NCI-H1092 (cell line): ENCODE results near the gene DNAJC7.
"Not testable (repeated sequence)": the region's sequence is repeated elsewhere in the genome, so short reads cannot be mapped to it uniquely, and the experiment has no call there.

Experiments
- DNase-seq: peaks from one replicate; lab custom pipeline; 2025; lab: John Stamatoyannopoulos, UW

The DNAJC7 gene

GRCh38 chr17:42012363-42012762, 4.9 kb downstream of the DNAJC7 start:
- not testable (repeated sequence) for DNase-seq

- no peak for DNase-seq
Observed at GRCh38 chr17:42010898-42011516, 6.2 kb downstream of the DNAJC7 start.

DNA sequence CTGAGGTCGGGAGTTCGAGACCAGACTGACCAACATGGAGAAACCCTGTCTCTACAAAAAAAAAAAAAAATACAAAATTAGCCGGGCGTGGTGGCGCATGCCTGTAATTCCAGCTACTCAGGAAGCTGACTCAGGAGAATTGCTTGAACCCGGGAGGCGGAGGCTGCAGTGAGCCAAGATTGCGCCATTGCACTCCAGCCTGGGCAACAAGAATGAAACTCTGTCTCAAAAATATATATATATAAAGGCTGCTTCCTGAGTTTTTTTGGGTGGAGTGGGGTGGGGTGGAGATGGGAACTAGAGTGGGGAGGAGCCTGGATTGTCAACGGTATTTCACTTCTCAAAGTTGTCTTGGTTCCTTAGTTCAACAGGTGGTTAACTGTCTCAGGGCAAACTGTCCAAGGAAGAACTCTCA, 7.0 kb downstream of the DNAJC7 start:
- not testable (repeated sequence) for DNase-seq

DNA sequence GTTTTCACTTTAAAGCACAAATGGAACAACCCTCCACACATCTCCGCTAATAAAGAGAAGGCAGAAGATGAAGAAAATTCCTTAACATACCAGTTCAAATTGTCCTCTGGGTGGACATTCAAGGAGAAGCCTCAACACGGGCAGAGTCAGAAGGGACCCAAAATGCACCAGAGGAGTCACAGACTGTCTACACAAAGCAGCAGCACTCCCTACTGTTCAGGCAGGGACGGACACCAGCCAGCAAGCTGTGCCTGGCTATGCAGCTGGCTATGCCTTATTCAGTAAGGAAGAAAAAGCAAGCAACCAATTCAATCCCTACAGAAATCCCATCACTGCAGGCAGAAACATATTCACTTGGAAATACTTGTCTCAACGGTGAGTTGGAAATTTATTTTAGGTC, 8.1 kb downstream of the DNAJC7 start:
- DNase-seq = no peak

- DNase-seq = no peak
Observed at GRCh38 chr17:42005166-42005565, 12.1 kb downstream of the DNAJC7 start.

DNA sequence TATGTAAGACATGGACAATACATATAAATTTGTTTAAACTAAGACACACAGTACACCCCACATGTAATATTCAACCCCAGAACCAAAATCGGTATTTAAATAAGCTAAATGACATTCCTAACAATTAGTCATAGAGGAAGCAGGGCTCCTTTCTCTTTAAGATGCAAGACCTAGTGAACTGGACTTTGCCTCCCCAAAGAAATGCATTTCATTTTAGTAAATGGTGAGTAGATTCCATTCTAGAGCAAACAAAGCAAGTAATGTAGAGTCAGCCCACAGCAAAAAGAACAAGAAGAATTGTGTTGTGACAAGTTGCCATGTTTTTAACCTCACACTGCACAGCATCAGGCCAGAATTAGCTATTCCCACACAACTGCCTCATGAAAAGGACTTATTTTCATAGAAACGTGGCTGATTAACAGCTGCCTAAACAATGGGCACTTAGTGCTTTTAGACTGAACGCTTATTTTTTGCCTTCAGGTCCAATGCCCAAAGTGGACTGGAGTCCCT, 14.4 kb downstream of the DNAJC7 start:
- DNase-seq = no peak

DNA sequence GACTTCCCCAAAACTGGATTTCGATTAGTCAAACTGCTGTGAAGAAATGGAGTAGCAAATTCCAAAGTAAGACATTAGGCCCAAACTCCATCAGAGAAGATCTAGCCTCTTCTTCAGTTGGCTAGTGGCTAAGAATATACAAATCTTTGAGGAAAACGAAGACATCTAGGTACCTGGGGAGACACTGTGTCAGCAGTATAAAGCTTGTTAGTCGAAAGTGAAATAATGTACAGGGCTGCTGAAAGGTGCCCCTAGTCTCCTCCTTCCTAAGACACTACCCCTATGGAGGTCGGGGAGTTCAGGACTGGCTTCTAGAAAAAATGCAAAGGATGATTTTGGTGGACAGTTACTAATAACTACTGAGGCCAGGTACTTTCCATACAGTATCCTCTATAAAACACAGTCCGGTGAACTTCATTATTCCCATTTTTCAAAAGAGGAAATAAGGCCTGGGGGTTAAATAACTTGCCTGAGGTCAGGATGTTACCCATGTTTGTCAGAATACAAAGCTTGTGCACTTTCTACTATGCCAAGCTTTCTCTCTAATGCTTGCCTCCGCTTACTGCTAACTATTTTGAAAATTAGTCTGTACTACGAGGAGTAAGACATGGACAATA, 15.0 kb downstream of the DNAJC7 start:
- DNase-seq = no peak

- DNase-seq = no peak
Observed at GRCh38 chr17:42001729-42002128, 15.5 kb downstream of the DNAJC7 start.

DNA sequence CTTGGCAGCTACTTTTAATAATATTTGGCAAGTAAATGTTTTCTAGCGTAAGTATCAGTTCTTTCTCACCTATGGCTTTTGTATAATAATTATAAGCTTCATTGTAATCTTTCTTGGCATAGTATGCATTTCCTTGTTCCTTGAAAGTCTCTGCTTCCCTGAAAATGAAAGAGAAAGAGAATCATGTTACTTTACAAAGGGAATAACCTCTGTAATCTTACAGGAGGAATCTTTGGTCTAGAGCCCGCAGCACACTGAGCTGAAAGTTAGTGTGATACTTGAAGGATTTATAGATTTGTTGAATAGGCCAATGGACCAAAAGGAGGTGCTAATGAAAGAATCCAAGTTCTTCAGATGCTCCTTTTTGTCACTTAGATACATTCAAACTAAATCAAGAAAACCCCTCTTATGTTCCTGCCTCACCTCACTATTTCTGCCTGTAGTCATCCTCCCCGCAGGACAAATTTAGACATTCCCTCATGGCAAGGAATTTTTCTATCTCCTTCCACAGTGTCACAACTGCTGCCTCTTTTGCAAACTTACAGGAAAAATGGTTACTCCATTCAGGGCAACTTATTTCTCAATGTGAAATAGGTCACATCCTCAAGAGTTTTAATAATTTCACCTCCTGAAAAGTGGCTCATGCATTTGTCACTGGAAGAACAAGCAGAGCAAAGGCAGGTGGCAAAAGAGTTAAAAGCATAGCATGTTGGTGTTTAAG, 16.7 kb downstream of the DNAJC7 start:
- no peak for DNase-seq

- no peak for DNase-seq
Observed at GRCh38 chr17:41998497-41998896, 18.7 kb downstream of the DNAJC7 start.

- DNase-seq = no peak
Observed at GRCh38 chr17:41996855-41997164, 20.4 kb downstream of the DNAJC7 start.

- no peak for DNase-seq
Observed at GRCh38 chr17:41992576-41992975, 24.7 kb downstream of the DNAJC7 start.

GRCh38 chr17:41989702-41990419, 27.4 kb downstream of the DNAJC7 start:
- DNase-seq = no peak

GRCh38 chr17:41988418-41988817, 28.8 kb downstream of the DNAJC7 start:
- DNase-seq = no peak

GRCh38 chr17:41987642-41988041, 29.6 kb downstream of the DNAJC7 start:
- DNase-seq = no peak

- no peak for DNase-seq
Observed at GRCh38 chr17:41986634-41987033, 30.6 kb downstream of the DNAJC7 start.

- no peak for DNase-seq
Observed at GRCh38 chr17:41985919-41986318, 31.3 kb downstream of the DNAJC7 start.

- DNase-seq = no peak
Observed at GRCh38 chr17:41984454-41984853, 32.8 kb downstream of the DNAJC7 start.

DNA sequence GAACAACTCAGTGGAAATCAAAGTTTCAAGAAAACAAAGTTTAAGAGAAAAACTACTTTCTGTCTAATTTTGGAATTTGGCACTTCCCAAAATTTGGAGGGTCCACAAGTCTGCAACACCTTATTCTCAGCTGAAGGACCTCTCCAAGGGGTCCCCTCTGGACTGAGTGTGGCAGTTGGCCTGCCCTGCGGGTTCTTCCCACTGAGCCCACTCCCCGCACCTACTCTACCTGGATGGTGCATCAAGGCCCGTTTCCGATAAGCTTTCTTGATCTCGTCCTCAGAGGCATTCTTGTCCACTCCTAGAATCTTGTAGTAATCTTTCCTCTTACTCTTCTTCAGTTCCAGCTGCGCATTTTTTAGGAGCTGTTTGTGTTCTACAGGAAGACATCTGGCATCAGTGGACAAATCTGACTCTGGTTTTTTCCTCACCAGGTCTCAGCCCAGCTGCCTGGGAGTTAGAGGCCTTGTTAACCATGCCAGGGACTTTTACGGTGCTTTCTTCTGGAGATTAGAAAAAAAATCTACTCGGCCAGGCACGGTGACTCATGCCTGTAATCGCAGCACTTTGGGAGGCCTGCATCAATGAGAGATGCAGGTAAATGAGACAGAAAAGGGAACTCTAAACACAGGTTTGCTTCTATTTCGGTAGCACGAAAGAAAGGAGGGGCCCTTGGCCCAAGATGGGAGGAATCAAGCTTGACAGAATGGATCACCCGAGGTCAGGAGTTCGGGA, 35.0 kb downstream of the DNAJC7 start:
- no peak for DNase-seq

DNA sequence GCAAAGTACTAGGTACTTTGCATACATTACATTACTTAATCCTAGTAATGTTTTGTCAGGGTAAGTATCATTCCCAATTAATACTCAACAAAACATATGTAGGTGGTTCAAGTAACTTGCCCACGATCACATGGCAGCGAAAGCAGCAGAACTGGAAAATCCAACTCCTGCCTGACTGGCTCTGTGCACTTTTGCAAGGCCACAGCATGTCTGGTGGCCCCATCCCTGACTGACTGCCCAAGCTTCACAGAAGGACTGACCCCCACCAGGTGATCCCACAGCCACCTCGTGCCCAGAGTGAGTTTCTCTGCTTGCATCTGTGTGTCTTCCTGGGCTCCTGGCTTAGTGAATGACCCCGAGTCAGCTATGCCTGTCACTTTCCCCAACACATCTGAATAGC, 39.2 kb downstream of the DNAJC7 start:
- no peak for DNase-seq

- no peak for DNase-seq
Observed at GRCh38 chr17:41976142-41976768, 41.0 kb downstream of the DNAJC7 start.
